LNCAP (cell line): ENCODE data around the gene IRGQ.

Source experiments
- TF ChIP-seq, protein P1 (sequence below): fragments of 450-650 bp; IDR thresholded peaks from 2 replicates; pipeline ENCODE4 v1.5.1; 2017; ENCODE audit warnings: mild to moderate bottlenecking

The IRGQ gene

DNA sequence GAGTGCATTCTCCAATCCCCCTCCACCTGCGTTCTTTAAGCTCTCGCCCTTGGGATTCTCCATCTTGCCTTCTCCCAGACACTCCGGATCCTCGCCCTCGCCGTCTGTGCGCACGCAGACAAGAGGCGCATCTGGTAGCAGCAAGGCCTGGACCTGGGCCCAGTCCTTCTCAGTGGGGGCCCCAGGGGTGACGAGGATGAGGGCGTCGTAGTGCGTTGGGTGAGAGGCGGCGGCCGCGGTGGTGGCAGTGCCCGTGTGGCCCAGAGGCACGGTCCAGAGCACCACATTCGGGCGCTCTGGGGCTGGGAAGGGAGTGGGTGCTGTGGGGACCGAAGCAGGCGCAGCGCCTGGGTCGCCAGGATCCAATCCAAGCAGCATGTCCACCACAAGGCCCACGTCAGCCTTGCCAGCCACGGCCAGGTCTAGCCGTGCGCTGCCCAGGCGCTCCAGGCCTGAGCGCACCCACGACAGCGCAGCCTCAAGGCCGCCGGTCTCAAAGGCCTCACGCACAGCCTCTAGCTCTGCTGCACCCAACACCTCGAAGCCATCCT, 3.1 kb downstream of the IRGQ start:
- TF ChIP-seq, protein P1, sequence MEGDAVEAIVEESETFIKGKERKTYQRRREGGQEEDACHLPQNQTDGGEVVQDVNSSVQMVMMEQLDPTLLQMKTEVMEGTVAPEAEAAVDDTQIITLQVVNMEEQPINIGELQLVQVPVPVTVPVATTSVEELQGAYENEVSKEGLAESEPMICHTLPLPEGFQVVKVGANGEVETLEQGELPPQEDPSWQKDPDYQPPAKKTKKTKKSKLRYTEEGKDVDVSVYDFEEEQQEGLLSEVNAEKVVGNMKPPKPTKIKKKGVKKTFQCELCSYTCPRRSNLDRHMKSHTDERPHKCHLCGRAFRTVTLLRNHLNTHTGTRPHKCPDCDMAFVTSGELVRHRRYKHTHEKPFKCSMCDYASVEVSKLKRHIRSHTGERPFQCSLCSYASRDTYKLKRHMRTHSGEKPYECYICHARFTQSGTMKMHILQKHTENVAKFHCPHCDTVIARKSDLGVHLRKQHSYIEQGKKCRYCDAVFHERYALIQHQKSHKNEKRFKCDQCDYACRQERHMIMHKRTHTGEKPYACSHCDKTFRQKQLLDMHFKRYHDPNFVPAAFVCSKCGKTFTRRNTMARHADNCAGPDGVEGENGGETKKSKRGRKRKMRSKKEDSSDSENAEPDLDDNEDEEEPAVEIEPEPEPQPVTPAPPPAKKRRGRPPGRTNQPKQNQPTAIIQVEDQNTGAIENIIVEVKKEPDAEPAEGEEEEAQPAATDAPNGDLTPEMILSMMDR: no peak

DNA sequence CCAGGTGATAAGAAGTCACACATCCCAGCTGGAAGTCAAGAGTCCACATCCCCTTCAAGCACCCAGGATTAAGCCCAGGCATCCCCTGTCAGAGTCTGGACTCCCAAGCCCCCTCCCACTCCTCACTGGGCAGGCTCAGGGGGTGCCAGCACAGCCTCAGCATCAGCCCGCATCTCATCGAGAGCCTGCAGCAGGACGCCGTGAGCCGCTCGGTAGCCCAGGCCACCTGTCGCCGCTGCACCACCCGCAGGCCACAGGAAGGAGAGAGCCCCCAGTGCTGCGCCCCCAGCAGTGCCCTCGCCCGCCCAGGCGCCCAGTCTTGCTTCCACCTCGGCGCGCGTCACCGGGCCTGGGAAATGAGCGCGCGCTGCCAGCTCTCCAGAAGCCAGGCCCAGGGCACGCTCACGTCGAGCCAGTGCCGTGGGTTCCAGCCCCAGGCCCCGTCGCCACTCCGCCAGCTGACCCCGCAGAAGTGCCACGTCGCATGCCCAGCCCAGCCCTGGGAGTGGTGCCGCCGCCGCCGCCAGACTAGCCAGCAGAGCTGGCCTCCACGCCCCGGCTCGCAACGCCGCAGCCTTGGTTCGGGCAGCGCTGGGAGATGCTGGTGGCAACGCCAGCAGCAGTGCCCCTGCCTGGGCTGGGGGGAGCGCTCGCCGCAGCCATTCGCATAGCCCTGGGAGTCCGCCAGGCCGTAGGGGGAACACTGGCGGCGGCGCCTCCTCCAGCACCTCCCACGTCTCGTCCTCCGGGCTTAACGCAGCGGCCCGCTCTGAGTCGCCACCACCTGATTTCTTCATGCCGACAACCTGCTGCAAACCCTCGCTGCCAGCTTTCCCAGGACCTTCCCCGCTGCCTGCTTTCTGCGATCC, 3.8 kb downstream of the IRGQ start:
- TF ChIP-seq, protein P1: no peak

DNA sequence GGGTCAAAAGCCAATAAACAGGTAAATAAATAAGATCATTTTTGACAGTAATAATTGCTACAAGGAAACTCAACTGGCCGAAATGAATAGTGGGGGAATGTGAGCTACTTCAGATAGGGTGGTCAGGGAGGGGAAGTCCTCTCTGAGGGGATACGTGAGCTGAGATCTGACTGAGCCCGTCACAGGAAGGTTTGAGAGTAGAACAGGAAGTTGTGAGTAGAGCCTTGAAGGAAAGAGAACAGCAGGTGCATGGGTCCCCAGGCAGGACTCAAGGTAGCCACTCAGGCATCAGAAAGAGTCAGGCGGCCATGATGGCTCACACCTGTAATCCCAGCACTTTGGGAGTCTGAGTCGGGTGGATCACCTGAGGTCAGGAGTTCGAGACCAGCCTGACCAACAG, 6.3 kb downstream of the IRGQ start:
- TF ChIP-seq, protein P1: no peak

DNA sequence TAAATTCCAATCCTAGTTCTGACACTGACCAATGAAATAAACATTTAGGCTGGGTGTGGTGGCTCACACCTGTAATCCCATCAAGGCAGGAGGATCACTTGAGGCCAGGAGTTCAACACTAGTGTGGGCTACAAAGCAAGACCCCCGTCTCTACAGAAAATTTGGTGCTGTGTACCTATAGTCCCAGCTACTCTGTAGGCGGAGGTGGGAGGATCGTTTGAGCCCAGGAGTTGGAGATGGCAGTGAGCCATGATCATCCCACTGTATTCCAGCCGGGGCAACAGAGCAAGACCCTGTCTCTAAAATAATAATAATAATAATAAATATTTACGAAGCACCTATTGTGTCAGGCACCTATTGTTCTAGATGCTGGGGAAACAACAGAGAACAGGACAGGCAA, 6.7 kb downstream of the IRGQ start:
- TF ChIP-seq, protein P1: no peak

DNA sequence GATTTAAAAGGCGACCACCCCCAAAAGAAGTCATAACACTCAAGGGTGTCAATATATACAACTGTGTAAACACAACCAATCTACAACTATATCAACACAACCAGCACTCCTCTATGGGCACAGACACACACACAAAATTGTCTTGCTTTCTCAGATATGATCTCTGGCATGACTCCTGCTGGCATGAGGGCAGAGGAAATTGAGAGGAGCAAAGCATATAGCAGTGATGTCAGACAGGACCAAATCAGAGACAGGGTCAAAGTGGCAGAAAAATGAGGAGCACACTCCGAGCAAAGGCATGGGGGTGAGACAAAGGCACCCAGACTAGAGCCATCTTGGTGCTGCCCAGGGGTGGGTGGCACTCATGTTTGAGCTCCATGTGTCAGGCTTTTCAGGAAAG, 9.6 kb downstream of the IRGQ start:
- TF ChIP-seq, protein P1: no peak

DNA sequence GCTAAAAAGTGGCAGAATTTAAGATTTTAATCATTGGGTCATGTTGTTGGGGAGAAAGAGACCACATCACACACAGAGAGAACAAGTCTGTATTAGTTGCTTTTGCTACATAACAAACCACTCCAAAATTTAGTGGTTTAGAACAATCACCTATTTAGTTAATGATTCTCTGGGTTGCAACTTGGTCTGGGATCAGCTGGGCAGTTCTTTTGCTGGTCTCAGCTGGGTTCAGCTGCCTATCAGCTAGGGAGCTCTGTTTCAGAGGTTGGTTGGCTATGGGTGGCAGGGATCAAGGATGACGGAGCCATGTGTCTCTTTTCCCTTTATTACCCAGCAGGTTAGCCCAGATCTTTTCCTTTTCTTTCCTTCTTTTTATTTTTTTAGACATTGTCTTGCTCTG, 11.4 kb downstream of the IRGQ start:
- TF ChIP-seq, protein P1: no peak

DNA sequence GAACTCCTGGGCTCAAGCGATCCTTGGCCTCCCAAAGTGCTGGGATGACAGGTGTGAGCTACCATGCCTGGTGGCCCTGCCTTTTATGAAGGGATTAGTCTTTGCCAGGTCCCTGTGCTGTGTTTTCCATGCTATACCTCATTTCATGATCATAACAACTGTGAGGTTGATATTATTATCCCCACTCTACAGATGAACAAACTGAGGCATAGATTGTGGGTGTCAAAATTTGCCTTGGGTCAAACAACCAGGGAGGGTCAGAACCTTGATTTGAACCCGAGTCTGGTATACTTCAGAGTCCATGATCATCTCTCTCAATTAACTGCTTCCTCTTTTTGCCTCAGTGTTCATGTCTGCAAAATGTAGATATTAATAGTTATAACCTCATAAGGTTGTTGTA, 13.4 kb downstream of the IRGQ start:
- TF ChIP-seq, protein P1: no peak
